H9 (cell line): ENCODE measurements around the gene TPTE. TPM values are rescaled to one million over a fixed set of nuclear protein-coding genes. Genes with fewer than 3 reads are reported as not detected.
"Not testable (repeated sequence)": the region's sequence is repeated elsewhere in the genome, so short reads cannot be mapped to it uniquely, and the experiment has no call there.

Experiments used
- DNase-seq: peaks from one replicate; pipeline ENCODE4 v3.0.0-alpha.2; 2017
- H2AFZ ChIP-seq: one replicate; pipeline ENCODE4 v1.6.1; 2013; ENCODE audit warnings: mild to moderate bottlenecking, low read length, control low read depth, moderate library complexity
- H2AK5ac ChIP-seq: 2 replicates; pipeline ENCODE4 v1.6.1; 2013; ENCODE audit warnings: low read length, control low read depth, mixed read lengths; ENCODE audit not compliant: insufficient read length
- H2BK120ac ChIP-seq: one replicate; pipeline ENCODE4 v1.6.1; 2013; ENCODE audit warnings: low read depth, mild to moderate bottlenecking, low read length, control low read depth, inconsistent platforms; ENCODE audit not compliant: poor library complexity, severe bottlenecking
- H2BK12ac ChIP-seq: 2 replicates; pipeline ENCODE4 v1.6.1; 2013; ENCODE audit warnings: low read length, control low read depth, mixed read lengths, low read depth; ENCODE audit not compliant: insufficient read length
- H2BK15ac ChIP-seq: 2 replicates; pipeline ENCODE4 v1.6.1; 2013; ENCODE audit warnings: low read depth, low read length, control low read depth
- H2BK20ac ChIP-seq: one replicate; pipeline ENCODE4 v1.6.1; 2013; ENCODE audit warnings: low read depth, mild to moderate bottlenecking, low read length, control low read depth, inconsistent platforms; ENCODE audit not compliant: poor library complexity, severe bottlenecking
- H2BK5ac ChIP-seq: 2 replicates; pipeline ENCODE4 v1.6.1; 2013; ENCODE audit warnings: low read length, control low read depth, mixed read lengths; ENCODE audit not compliant: insufficient read length
- H3K14ac ChIP-seq: 2 replicates; pipeline ENCODE4 v1.6.1; 2013; ENCODE audit warnings: low read length, control low read depth; ENCODE audit not compliant: insufficient read depth
- H3K18ac ChIP-seq: 2 replicates; pipeline ENCODE4 v1.6.1; 2013; ENCODE audit warnings: low read depth, mild to moderate bottlenecking, mixed read lengths, low read length, control low read depth; ENCODE audit not compliant: insufficient read length
- H3K23ac ChIP-seq: 2 replicates; pipeline ENCODE4 v1.6.1; 2013; ENCODE audit warnings: low read length, control low read depth, mixed read lengths, low read depth; ENCODE audit not compliant: insufficient read length
- H3K23me2 ChIP-seq: 2 replicates; pipeline ENCODE4 v1.6.1; 2013; ENCODE audit warnings: low read depth, mild to moderate bottlenecking, mixed read lengths, low read length, control low read depth; ENCODE audit not compliant: insufficient read length, poor library complexity, severe bottlenecking
- H3K27ac ChIP-seq: 2 replicates; pipeline ENCODE4 v1.5.1; 2013; ENCODE audit warnings: low read length, control low read depth, mixed read lengths, low read depth; ENCODE audit not compliant: insufficient read length
- H3K27me3 ChIP-seq: 2 replicates; pipeline ENCODE4 v1.6.1; 2013; ENCODE audit warnings: low read length, control low read depth, inconsistent platforms; ENCODE audit not compliant: insufficient read depth
- H3K4ac ChIP-seq: 2 replicates; pipeline ENCODE4 v1.6.1; 2013; ENCODE audit warnings: low read depth, mild to moderate bottlenecking, control low read depth, inconsistent platforms, low read length, moderate library complexity
- H3K4me1 ChIP-seq: 2 replicates; pipeline ENCODE4 v1.6.1; 2013; ENCODE audit warnings: low read length, control low read depth, inconsistent platforms; ENCODE audit not compliant: insufficient read depth
- H3K4me2 ChIP-seq: 2 replicates; pipeline ENCODE4 v1.6.1; 2013; ENCODE audit warnings: low read length, control low read depth, mixed read lengths; ENCODE audit not compliant: insufficient read length, insufficient read depth
- H3K56ac ChIP-seq: 2 replicates; pipeline ENCODE4 v1.6.1; 2013; ENCODE audit warnings: low read depth, mild to moderate bottlenecking, mixed read lengths, low read length, control low read depth; ENCODE audit not compliant: insufficient read length
- H3K79me1 ChIP-seq: 2 replicates; pipeline ENCODE4 v1.6.1; 2013; ENCODE audit warnings: low read depth, mild to moderate bottlenecking, moderate library complexity, low read length, control low read depth, inconsistent platforms; ENCODE audit not compliant: insufficient read depth, poor library complexity, severe bottlenecking
- H3K79me2 ChIP-seq: 2 replicates; pipeline ENCODE4 v1.6.1; 2013; ENCODE audit warnings: low read length, control low read depth, inconsistent platforms; ENCODE audit not compliant: insufficient read depth
- H3K9ac ChIP-seq: 2 replicates; pipeline ENCODE4 v1.6.1; 2013; ENCODE audit warnings: low read length, control low read depth, mixed read lengths; ENCODE audit not compliant: insufficient read length; ENCODE audit errors: extremely low read depth
- H3K9me3 ChIP-seq: one replicate; pipeline ENCODE4 v1.6.1; 2013; ENCODE audit warnings: low read depth, low read length, inconsistent platforms; ENCODE audit not compliant: control insufficient read depth
- H3T11ph ChIP-seq: one replicate; pipeline ENCODE4 v1.6.1; 2013; ENCODE audit warnings: mild to moderate bottlenecking, low read length, control low read depth, inconsistent platforms
- H4K20me1 ChIP-seq: one replicate; pipeline ENCODE4 v1.6.1; 2013; ENCODE audit not compliant: control insufficient read depth, insufficient read length, insufficient read depth
- H4K5ac ChIP-seq: 2 replicates; pipeline ENCODE4 v1.6.1; 2013; ENCODE audit warnings: low read depth, mild to moderate bottlenecking, mixed read lengths, low read length, control low read depth; ENCODE audit not compliant: insufficient read length
- H4K8ac ChIP-seq: replicated peaks from 2 replicates; pipeline ENCODE4 v1.6.1; 2013; ENCODE audit warnings: low read length, control low read depth, mixed read lengths, low read depth; ENCODE audit not compliant: insufficient read length
- H4K91ac ChIP-seq: 2 replicates; pipeline ENCODE4 v1.6.1; 2013; ENCODE audit warnings: low read depth, mild to moderate bottlenecking, moderate library complexity, mixed read lengths, low read length, control low read depth; ENCODE audit not compliant: insufficient read length
- H3K27ac Mint-ChIP-seq, 3 experiments: 2 replicates in 2 of 3; 3 replicates in 1 of 3; pipeline ENCODE4 v1.8.0; 2020 to 2021; ENCODE audit warnings: mixed read lengths in 3 of 3, mild to moderate bottlenecking in 1 of 3, moderate library complexity in 1 of 3
- H3K27me3 Mint-ChIP-seq: 2 replicates; pipeline ENCODE4 v1.8.0; 2021; ENCODE audit warnings: low read depth, mild to moderate bottlenecking, moderate library complexity, mixed read lengths
- H3K36me3 Mint-ChIP-seq, 3 experiments: 2 replicates in 2 of 3; 3 replicates in 1 of 3; pipeline ENCODE4 v1.8.0; 2020 to 2021; ENCODE audit warnings: low read depth in 3 of 3, mixed read lengths in 3 of 3; ENCODE audit not compliant: insufficient read depth in 1 of 3
- H3K4me1 Mint-ChIP-seq, 2 experiments: 2 replicates each; pipeline ENCODE4 v1.8.0; 2020; ENCODE audit warnings: mixed read lengths in 2 of 2
- H3K4me3 Mint-ChIP-seq, 2 experiments: 2 replicates in 1 of 2; 3 replicates in 1 of 2; pipeline ENCODE4 v1.8.0; 2020 to 2021; ENCODE audit warnings: mild to moderate bottlenecking in 2 of 2, mixed read lengths in 2 of 2, moderate library complexity in 1 of 2
- H3K9me3 Mint-ChIP-seq, 2 experiments: 2 replicates in 1 of 2; 3 replicates in 1 of 2; pipeline ENCODE4 v1.8.0; 2020; ENCODE audit warnings: mild to moderate bottlenecking in 2 of 2, mixed read lengths in 2 of 2, moderate library complexity in 1 of 2
- WGBS: extraction: QIAGEN DNeasy Blood & Tissue Kit; methylation state at CpG from one replicate; pipeline ENCODE4 v1.1.7; 2013; ENCODE audit warnings: missing lambda C conversion rate, low lambda C conversion rate, mixed read lengths; ENCODE audit not compliant: insufficient read length; ENCODE audit errors: extremely low coverage; 5-methylcytosine and 5-hydroxymethylcytosine counted together
- total RNA-seq: library from RNA; stranded (reverse); gene quantifications from 2 replicates; pipeline ENCODE4 v1.2.1, GENCODE V29; 2021

TPTE gene
- total RNA-seq, 1 experiment from 2014 or later = not detected

- H3K27me3 Mint-ChIP-seq, H3K79me2 ChIP-seq, H3K4me1 Mint-ChIP-seq, H3K79me1 ChIP-seq, H3K14ac ChIP-seq, H3K9me3 Mint-ChIP-seq, H3T11ph ChIP-seq, H3K4ac ChIP-seq, H3K23me2 ChIP-seq, H4K8ac ChIP-seq, H2AFZ ChIP-seq, H2AK5ac ChIP-seq, H3K18ac ChIP-seq, H3K4me1 ChIP-seq, H3K23ac ChIP-seq, H2BK12ac ChIP-seq, H3K27ac ChIP-seq, H4K5ac ChIP-seq, H3K4me2 ChIP-seq, H2BK120ac ChIP-seq, H3K27me3 ChIP-seq, H2BK15ac ChIP-seq, H4K20me1 ChIP-seq, H3K27ac Mint-ChIP-seq, H2BK5ac ChIP-seq, H3K4me3 Mint-ChIP-seq, H3K9ac ChIP-seq, H3K56ac ChIP-seq, H2BK20ac ChIP-seq, DNase-seq, H4K91ac ChIP-seq: not testable (repeated sequence)
- H3K36me3 Mint-ChIP-seq = peaks cover 8 to 13% (median 11%) of the 10 kb centered on the region in 3 experiments; a peak in 6 of 7 replicates
- WGBS = no CpG with 5 or more reads among the region's 1 CpG
- H3K9me3 ChIP-seq = peaks cover 73% of the 10 kb centered on the region
Measured at GRCh38 chr21:10589115-10589514, 67.7 kb downstream of the TPTE start.

DNA sequence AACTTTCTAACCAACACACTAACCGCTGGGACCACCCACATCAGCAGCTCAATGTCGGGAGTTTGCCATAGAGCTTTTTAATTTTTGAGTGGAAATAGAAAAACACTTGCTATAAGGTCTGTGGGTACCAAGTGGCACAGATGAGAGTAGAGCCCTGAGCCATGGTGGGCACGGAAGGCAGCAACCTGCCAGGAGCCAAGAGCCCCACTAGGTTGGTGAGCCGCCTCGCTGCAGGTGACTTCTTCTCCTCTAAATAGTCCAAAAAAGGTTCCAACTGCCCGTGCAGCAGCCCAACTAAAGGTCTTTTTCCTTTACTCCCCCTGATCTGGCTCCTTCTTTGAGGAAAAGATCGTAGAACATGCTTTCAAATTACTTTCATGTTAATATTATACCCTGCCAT lies 85.7 kb downstream of the TPTE start:
- not testable (repeated sequence) for H3T11ph ChIP-seq, H3K27ac Mint-ChIP-seq, H4K20me1 ChIP-seq, H3K18ac ChIP-seq, H2BK5ac ChIP-seq, H2AK5ac ChIP-seq, H3K4me2 ChIP-seq, H2BK15ac ChIP-seq, H2BK120ac ChIP-seq, H3K4me3 Mint-ChIP-seq, H3K9me3 Mint-ChIP-seq, H3K4ac ChIP-seq, H2BK12ac ChIP-seq, H3K56ac ChIP-seq, H4K5ac ChIP-seq, H3K4me1 Mint-ChIP-seq, H2BK20ac ChIP-seq, DNase-seq, H3K79me1 ChIP-seq, H3K14ac ChIP-seq, H3K4me1 ChIP-seq, H4K8ac ChIP-seq, H3K23me2 ChIP-seq, H3K23ac ChIP-seq, H3K27me3 ChIP-seq, H4K91ac ChIP-seq, H3K27ac ChIP-seq, H3K27me3 Mint-ChIP-seq, H2AFZ ChIP-seq, H3K9ac ChIP-seq, H3K79me2 ChIP-seq
- H3K9me3 ChIP-seq = peaks cover 82% of the 10 kb centered on the region
- H3K36me3 Mint-ChIP-seq = peaks cover 0 to 11% (median 2%) of the 10 kb centered on the region in 3 experiments; a peak in 1 of 7 replicates
- no CpG with 5 or more reads among the region's 7 CpGs for WGBS
